PC-3 (cell line): ENCODE results near the gene SH3RF2.

ENCODE experiments used
- CTCF ChIP-seq: fragments of 300-600 bp; sonication (generic); conservative IDR thresholded peaks from 2 replicates; pipeline ENCODE4 v1.5.1; 2017; ENCODE audit warnings: antibody characterized with exemption, low read depth, mild to moderate bottlenecking, low read length
- EZH2 ChIP-seq: fragments of 300-600 bp; sonication (generic); IDR thresholded peaks from one replicate; pipeline ENCODE4 v1.6.1; 2017; ENCODE audit warnings: antibody characterized with exemption, mild to moderate bottlenecking, low read length; ENCODE audit not compliant: unreplicated experiment
- EZH2phosphoT487 ChIP-seq: fragments of 300-600 bp; sonication (generic); IDR thresholded peaks from 2 replicates; pipeline ENCODE4 v1.6.1; 2018; ENCODE audit warnings: mild to moderate bottlenecking, antibody characterized with exemption, low read length, borderline replicate concordance

- TF ChIP-seq CTCF: no peak
- no peak for TF ChIP-seq EZH2phosphoT487
- no peak for TF ChIP-seq EZH2
These were observed 98.2 kb downstream of the SH3RF2 start for GRCh38 chr5:146034605-146035004.
